Measurements from ENCODE around the gene MRRF. TPM values are rescaled to one million over a fixed set of nuclear protein-coding genes. Genes with fewer than 3 reads are reported as not detected.

MRRF gene
- total and polyA plus RNA-seq, 2 donors (not counting 3 experiments of a cell fraction or from before 2014, with no cell fraction given), result 27.2 to 36.4 TPM

DNA sequence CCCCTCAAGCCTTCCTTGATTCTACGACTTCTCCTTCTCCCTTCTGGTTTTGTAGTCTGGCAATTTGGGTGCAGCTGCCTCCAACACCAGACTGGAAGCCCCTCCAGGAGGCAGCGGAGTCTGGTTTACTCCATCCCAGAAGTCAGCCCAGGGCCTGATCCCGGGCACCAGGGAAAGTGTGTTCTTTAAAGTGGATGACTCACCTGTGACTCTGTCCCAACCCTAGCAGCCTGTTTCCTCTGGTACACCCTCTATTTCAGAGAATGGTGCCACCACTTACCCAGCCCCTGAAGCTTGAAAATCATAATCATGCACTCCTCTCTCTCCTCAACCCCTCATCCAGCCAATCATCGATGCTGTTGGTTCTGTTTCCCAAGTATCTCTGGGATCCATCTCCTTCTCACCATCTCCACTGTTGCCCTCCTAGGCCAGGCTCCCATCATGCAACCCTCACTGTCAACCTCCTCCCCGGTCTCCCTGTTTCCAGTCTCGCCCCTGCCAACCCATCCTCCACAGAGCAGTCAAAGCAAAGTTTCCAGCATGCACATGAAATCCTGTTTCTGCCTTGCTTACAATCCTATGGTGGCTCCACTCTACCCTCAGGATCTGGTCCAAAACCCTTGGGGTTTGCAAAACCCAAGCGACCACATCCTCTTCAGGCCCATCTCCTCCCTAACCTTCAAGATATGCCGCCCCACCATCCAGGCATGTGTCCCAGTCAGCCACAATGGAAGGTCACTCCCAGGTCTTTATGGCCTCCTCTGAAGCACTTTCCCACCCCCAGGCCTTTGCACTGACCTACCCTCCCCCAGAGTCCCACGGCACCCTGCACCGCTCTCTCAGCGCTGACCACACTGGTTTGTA lies 46.4 kb upstream of the MRRF start:
- FAIRE-seq (peak; percentile 18), DNase-seq (ENCODE audit: low read depth, low spot score) (no peak)
- Histone ChIP-seq H3K4me2 (ENCODE audit: insufficient read depth, low read length) (no peak overlapping the region), H3K4me3 (replicated peaks in 1 of 3; ENCODE audit: insufficient read depth in 1 of 3, low read depth in 1 of 3, low read length in 3 of 3) (no peak overlapping the region), H3K27me3 (ENCODE audit: control insufficient read depth in 2 of 2, insufficient read depth in 2 of 2, low read length in 2 of 2) (peaks cover 19 to 25% of the 10 kb centered on the region in 2 experiments), H3K4me1 (ENCODE audit: control insufficient read depth, extremely low read depth, insufficient read depth, low read length) (peaks cover 9% of the 10 kb centered on the region), H3K36me3 (ENCODE audit: control insufficient read depth in 2 of 2, extremely low read depth in 1 of 2, insufficient read depth in 2 of 2, low read length in 2 of 2) (no peaks in the 10 kb centered on the region), H3K79me2 (ENCODE audit: control insufficient read depth, insufficient read depth, low read length) (no peaks in the 10 kb centered on the region), H4K20me1 (replicated peaks; ENCODE audit: control insufficient read depth, extremely low read depth, insufficient read depth, low read length) (no peaks in the 10 kb centered on the region), H2AFZ (ENCODE audit: low read depth, low read length) (no peak overlapping the region), H3K9me1 (replicated peaks; ENCODE audit: control insufficient read depth, extremely low read depth, insufficient read depth, low read length) (no peaks in the 10 kb centered on the region), H3K9me3 (replicated peaks; ENCODE audit: control insufficient read depth, insufficient read depth, low read length) (no peaks in the 10 kb centered on the region), H3K9ac (replicated peaks; ENCODE audit: extremely low read depth, insufficient read depth, low read length) (no peak overlapping the region), H3K27ac (ENCODE audit: insufficient read depth, low read depth, low read length) (no peak overlapping the region)
- dilution Hi-C loops (cut with MboI; ENCODE audit: extremely low pct_ligation_motif_present, low sequenced_read_pairs) (no loop called here), intact Hi-C loops (cut with micrococcal nuclease) (no loop called here)
- TF ChIP-seq FOS (IDR thresholded peaks at IDR 0.05; ENCODE audit: borderline replicate concordance, insufficient read depth, low read length), result peak; percentile 52
- TF ChIP-seq MYC (IDR thresholded peaks at IDR 0.05; ENCODE audit: low read depth, low read length), result no peak
- peak; percentile 6 for TF ChIP-seq JUN (IDR thresholded peaks at IDR 0.05; ENCODE audit: borderline replicate concordance, insufficient read depth, insufficient read length, low read depth)
- BruUV-seq (replicated peaks), result no TSS peak
- CTCF ChIA-PET, result no interaction called here
- POLR2A ChIA-PET, result no interaction called here

DNA sequence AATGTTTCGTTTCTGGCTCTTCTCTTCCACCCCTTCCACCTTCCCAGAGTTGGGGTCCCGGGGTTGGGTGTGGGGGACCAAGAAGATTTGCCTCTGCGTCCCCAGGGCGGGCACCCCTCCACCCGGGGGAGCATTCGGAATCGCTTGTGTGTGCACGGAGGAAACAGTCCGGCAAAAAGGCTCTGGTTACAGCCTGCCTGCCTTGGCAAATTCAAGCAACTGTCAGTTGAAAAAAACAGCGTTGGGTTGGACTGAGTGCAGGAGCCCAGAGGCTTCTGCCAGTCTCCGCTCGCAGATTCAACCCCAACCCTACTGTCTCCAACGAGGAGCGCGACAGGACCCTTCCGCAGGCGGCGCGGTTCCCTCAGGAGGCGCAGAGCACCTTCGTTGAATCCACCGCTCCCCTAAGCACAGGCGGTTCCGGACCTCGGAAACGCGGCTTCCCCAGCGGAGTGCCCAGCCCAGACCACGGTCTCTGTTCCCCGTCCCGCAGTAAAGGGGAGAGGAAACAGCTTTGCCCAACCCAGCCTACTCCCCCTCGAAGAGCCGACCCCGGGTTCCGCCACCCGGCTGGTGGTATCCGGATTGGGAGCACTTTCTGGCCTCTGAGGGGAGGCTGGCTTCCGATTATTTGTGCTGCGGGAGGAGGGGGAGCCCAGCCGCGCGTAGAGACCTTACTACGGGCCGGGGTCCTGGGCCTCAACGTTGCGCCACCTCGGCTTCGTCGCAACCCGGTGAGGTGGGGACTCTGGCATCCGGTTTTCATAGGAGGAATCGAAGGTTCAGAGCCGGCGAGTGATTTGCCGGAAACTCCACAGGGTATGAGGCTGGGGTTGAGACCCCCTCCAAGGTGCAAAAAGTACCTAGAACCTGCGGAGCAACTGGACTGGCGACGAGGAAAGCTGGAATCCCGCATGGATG lies 45.5 kb upstream of the MRRF start:
- Histone ChIP-seq H3K4me3 (replicated peaks in 1 of 3; ENCODE audit: insufficient read depth in 1 of 3, low read depth in 1 of 3, low read length in 3 of 3) (no peak overlapping the region), H3K4me1 (ENCODE audit: control insufficient read depth, extremely low read depth, insufficient read depth, low read length) (peaks cover 9% of the 10 kb centered on the region), H3K9me1 (replicated peaks; ENCODE audit: control insufficient read depth, extremely low read depth, insufficient read depth, low read length) (no peaks in the 10 kb centered on the region), H3K9me3 (replicated peaks; ENCODE audit: control insufficient read depth, insufficient read depth, low read length) (no peaks in the 10 kb centered on the region), H3K27me3 (ENCODE audit: control insufficient read depth in 2 of 2, insufficient read depth in 2 of 2, low read length in 2 of 2) (peaks cover 19 to 28% of the 10 kb centered on the region in 2 experiments), H4K20me1 (replicated peaks; ENCODE audit: control insufficient read depth, extremely low read depth, insufficient read depth, low read length) (no peaks in the 10 kb centered on the region), H3K9ac (replicated peaks; ENCODE audit: extremely low read depth, insufficient read depth, low read length) (no peak overlapping the region), H3K79me2 (ENCODE audit: control insufficient read depth, insufficient read depth, low read length) (no peaks in the 10 kb centered on the region), H2AFZ (ENCODE audit: low read depth, low read length) (no peak overlapping the region), H3K4me2 (ENCODE audit: insufficient read depth, low read length) (peak overlapping the region; percentile 6), H3K36me3 (ENCODE audit: control insufficient read depth in 2 of 2, extremely low read depth in 1 of 2, insufficient read depth in 2 of 2, low read length in 2 of 2) (no peaks in the 10 kb centered on the region), H3K27ac (ENCODE audit: insufficient read depth, low read depth, low read length) (no peak overlapping the region)
- dilution Hi-C loops (cut with MboI; ENCODE audit: extremely low pct_ligation_motif_present, low sequenced_read_pairs), result no loop called here
- FAIRE-seq (no peak), DNase-seq (ENCODE audit: low read depth, low spot score) (no peak)
- POLR2A ChIA-PET, result no interaction called here
- BruUV-seq (replicated peaks), result no TSS peak
- TF ChIP-seq EZH2 (IDR thresholded peaks at IDR 0.05; ENCODE audit: borderline replicate concordance, low read depth, low read length, severe bottlenecking) (peak; percentile 65), GATA2 (IDR thresholded peaks at IDR 0.05; ENCODE audit: insufficient read depth, insufficient read length, low read depth, low read length) (no peak)
- CTCF ChIA-PET, result no interaction called here
- intact Hi-C loops (cut with micrococcal nuclease), result no loop called here

Data from endothelial cell of umbilical vein (primary cell).